ENCODE measurements around the gene CHIC1.
"Not testable (repeated sequence)": the region's sequence is repeated elsewhere in the genome, so short reads cannot be mapped to it uniquely, and the experiment has no call there.

Gene CHIC1

GRCh38 chrX:73563738-73564068 is 706 bp downstream of the CHIC1 start:
- H3K4me3 ChIP-seq (ENCODE audit: low read depth, low read length), result peak overlapping the region; percentile 75
- TF ChIP-seq, protein P1, sequence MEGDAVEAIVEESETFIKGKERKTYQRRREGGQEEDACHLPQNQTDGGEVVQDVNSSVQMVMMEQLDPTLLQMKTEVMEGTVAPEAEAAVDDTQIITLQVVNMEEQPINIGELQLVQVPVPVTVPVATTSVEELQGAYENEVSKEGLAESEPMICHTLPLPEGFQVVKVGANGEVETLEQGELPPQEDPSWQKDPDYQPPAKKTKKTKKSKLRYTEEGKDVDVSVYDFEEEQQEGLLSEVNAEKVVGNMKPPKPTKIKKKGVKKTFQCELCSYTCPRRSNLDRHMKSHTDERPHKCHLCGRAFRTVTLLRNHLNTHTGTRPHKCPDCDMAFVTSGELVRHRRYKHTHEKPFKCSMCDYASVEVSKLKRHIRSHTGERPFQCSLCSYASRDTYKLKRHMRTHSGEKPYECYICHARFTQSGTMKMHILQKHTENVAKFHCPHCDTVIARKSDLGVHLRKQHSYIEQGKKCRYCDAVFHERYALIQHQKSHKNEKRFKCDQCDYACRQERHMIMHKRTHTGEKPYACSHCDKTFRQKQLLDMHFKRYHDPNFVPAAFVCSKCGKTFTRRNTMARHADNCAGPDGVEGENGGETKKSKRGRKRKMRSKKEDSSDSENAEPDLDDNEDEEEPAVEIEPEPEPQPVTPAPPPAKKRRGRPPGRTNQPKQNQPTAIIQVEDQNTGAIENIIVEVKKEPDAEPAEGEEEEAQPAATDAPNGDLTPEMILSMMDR (IDR thresholded peaks at IDR 0.05; ENCODE audit: low read depth, low read length), result no peak

DNA sequence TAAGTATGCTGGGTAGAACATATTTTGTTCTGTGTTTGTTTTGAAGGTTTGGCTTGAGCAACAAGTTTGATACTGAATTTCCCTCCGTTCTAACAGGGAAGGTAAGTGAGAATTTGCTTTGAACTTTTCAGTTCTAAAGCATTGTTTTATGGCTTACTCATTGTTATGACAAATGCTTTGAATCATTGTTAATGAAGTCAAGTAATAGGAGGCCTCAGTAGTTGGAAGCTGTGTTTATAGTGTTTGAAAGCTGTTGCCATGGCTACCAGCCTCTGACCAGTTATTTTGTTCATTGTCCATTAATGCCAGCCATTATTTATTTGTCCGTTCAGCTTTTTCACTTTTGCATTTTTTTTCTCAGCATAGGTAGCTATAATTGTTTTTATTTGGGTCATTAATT is 14.4 kb downstream of the CHIC1 start:
- TF ChIP-seq, protein P1 (IDR thresholded peaks at IDR 0.05; ENCODE audit: low read depth, low read length), result no peak
- no peak overlapping the region for H3K4me3 ChIP-seq (ENCODE audit: low read depth, low read length)

DNA sequence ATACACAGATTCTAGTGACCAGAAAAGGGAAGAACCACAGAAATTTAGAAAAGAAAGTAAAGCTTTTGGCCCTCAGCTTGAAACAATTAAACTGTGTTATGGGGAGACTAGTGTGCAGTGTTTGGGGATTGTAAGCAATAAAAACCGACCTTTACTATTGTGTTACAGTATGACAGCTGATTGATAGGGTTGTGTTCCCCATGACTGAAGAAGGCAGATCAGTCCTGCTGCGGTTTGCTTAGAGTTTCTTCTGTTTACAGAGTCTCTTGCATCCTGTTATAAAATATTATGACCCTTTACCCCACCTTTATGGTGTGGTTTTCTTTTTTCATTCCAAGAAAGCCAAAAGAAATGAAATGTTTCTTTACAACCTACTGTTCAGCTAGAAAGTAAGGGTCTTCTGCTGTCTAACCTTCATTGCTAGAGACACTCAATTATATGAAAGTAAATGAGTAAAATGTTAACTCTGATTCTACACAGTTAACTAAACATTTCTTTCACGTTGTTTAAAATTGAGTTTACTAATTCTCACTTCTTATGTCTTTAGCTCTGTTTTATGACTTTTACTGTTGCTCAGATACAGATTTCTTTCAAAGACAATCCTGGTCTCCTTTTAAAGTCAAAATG is 18.1 kb downstream of the CHIC1 start:
- TF ChIP-seq, protein P1 (IDR thresholded peaks at IDR 0.05; ENCODE audit: low read depth, low read length), result no peak
- no peak overlapping the region for H3K4me3 ChIP-seq (ENCODE audit: low read depth, low read length)

GRCh38 chrX:73597758-73598157 is 34.8 kb downstream of the CHIC1 start:
- not testable (repeated sequence) for H3K4me3 ChIP-seq (ENCODE audit: low read depth, low read length)

- no peak overlapping the region for H3K4me3 ChIP-seq (ENCODE audit: low read depth, low read length)
- TF ChIP-seq, protein P1 (IDR thresholded peaks at IDR 0.05; ENCODE audit: low read depth, low read length), result no peak
Measured at GRCh38 chrX:73615022-73615421, 52.0 kb downstream of the CHIC1 start.

DNA sequence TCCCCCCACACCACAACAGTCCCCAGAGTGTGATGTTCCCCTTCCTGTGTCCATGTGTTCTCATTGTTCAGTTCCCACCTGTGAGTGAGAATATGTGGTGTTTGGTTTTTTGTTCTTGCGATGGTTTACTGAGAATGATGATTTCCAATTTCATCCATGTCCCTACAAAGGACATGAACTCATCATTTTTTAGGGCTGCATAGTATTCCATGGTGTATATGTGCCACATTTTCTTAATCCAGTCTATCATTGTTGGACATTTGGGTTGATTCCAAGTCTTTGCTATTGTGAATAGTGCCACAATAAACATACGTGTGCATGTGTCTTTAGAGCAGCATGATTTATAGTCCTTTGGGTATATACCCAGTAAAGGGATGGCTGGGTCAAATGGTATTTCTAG is 78.7 kb downstream of the CHIC1 start:
- H3K4me3 ChIP-seq (ENCODE audit: low read depth, low read length), result not testable (repeated sequence)

- H3K4me3 ChIP-seq (ENCODE audit: low read depth, low read length), result no peak overlapping the region
- TF ChIP-seq, protein P1 (IDR thresholded peaks at IDR 0.05; ENCODE audit: low read depth, low read length), result no peak
Measured at GRCh38 chrX:73647212-73647611, 84.2 kb downstream of the CHIC1 start.

DNA sequence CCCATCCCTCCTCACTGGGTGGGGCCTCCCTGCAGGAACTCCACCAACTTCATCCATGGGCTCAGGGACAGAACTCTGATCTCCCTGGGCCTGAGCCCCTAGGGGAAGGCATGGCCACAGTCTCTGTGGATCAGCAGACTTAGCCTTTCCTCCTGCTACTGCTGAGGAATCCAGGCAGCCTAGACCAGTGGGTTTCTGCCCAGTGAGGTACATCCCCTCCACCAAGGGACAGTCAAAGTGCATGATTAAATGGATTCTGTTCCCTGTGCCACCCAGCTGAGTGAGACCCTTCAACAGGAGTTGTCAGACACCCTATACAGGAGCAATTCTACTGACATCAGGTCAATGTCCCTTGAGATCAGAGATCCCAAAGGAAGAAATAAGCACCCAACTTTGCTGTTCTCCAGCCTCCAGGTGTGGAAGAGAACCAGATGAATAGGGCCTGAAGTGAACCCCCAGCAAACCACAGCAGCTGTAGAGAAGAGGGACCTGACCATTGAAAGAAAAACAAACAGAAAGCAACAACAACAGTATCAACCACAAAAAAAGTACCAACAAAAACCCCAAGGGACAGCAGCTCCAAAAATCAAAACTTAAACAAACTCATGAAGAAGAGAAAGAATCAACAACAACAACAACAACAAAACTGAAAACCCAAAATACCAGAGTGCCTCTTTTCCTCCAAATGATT is 84.8 kb downstream of the CHIC1 start:
- TF ChIP-seq, protein P1 (IDR thresholded peaks at IDR 0.05; ENCODE audit: low read depth, low read length), result no peak
- no peak overlapping the region for H3K4me3 ChIP-seq (ENCODE audit: low read depth, low read length)

- H3K4me3 ChIP-seq (ENCODE audit: low read depth, low read length), result not testable (repeated sequence)
Measured at GRCh38 chrX:73661322-73661721, 98.3 kb downstream of the CHIC1 start.
